Chondrocyte (in vitro differentiated cells): ENCODE data around the gene COL7A1. TPM values are rescaled to one million over a fixed set of nuclear protein-coding genes. Genes with fewer than 3 reads are reported as not detected.

Source experiments
- DNase-seq: peaks from one replicate; pipeline ENCODE4 v3.0.0; 2021; ENCODE audit warnings: mixed read lengths, low spot score
- H3K27ac Mint-ChIP-seq: one replicate; pipeline ENCODE4 v1.8.0; 2021; ENCODE audit warnings: mild to moderate bottlenecking, moderate library complexity, mixed read lengths; ENCODE audit not compliant: unreplicated experiment
- H3K27me3 Mint-ChIP-seq: 2 replicates; pipeline ENCODE4 v1.8.0; 2021; ENCODE audit warnings: low read depth, mixed read lengths
- H3K36me3 Mint-ChIP-seq: 2 replicates; pipeline ENCODE4 v1.8.0; 2021; ENCODE audit warnings: low read depth, mixed read lengths
- H3K4me1 Mint-ChIP-seq: 2 replicates; pipeline ENCODE4 v1.8.0; 2021; ENCODE audit warnings: low read depth, mild to moderate bottlenecking, mixed read lengths
- H3K4me3 Mint-ChIP-seq: one replicate; pipeline ENCODE4 v1.8.0; 2021; ENCODE audit warnings: mild to moderate bottlenecking, moderate library complexity, mixed read lengths; ENCODE audit not compliant: unreplicated experiment
- H3K9me3 Mint-ChIP-seq: 2 replicates; pipeline ENCODE4 v1.8.0; 2021; ENCODE audit warnings: low read depth, mixed read lengths
- CTCF ChIP-seq: fragments of 200-600 bp; sonication (generic); IDR thresholded peaks from 2 replicates; pipeline ENCODE4 v1.5.0; 2021; ENCODE audit warnings: antibody characterized with exemption, mild to moderate bottlenecking, moderate library complexity
- total RNA-seq: library from RNA; stranded (reverse); gene quantifications from 3 replicates; pipeline ENCODE4 v1.2.1, GENCODE V29; 2021

The COL7A1 gene
- total RNA-seq, 1 donor from 2014 or later = 36.6 TPM

GRCh38 chr3:48617559-48617958 lies 22.4 kb upstream of the COL7A1 start:
- peaks cover 7% of the 10 kb centered on the region for H3K36me3 Mint-ChIP-seq
- DNase-seq = no peak
- TF ChIP-seq CTCF = no peak
- no peak overlapping the region for H3K4me3 Mint-ChIP-seq
- peak overlapping the region; percentile 92 for H3K27ac Mint-ChIP-seq
- peaks cover 51% of the 10 kb centered on the region for H3K4me1 Mint-ChIP-seq
- peaks cover 9% of the 10 kb centered on the region for H3K9me3 Mint-ChIP-seq
- no peaks in the 10 kb centered on the region for H3K27me3 Mint-ChIP-seq

GRCh38 chr3:48614044-48614443 lies 18.9 kb upstream of the COL7A1 start:
- Mint-ChIP-seq H3K27ac (peak overlapping the region; percentile 25), H3K27me3 (no peaks in the 10 kb centered on the region), H3K4me3 (no peak overlapping the region), H3K4me1 (peaks cover 36% of the 10 kb centered on the region), H3K36me3 (peaks cover 7% of the 10 kb centered on the region), H3K9me3 (peaks cover 9% of the 10 kb centered on the region)
- no peak for DNase-seq
- no peak for TF ChIP-seq CTCF

- H3K4me1 Mint-ChIP-seq = peaks cover 30% of the 10 kb centered on the region
- H3K4me3 Mint-ChIP-seq = no peak overlapping the region
- TF ChIP-seq CTCF = no peak
- DNase-seq = no peak
- no peak overlapping the region for H3K27ac Mint-ChIP-seq
- no peaks in the 10 kb centered on the region for H3K27me3 Mint-ChIP-seq
- peaks cover 10% of the 10 kb centered on the region for H3K36me3 Mint-ChIP-seq
- peaks cover 4% of the 10 kb centered on the region for H3K9me3 Mint-ChIP-seq
Measured at GRCh38 chr3:48612309-48612708, 17.2 kb upstream of the COL7A1 start.

- H3K9me3 Mint-ChIP-seq = no peaks in the 10 kb centered on the region
- peak; percentile 82 for TF ChIP-seq CTCF
- H3K36me3 Mint-ChIP-seq = peaks cover 15% of the 10 kb centered on the region
- H3K27me3 Mint-ChIP-seq = no peaks in the 10 kb centered on the region
- H3K4me3 Mint-ChIP-seq = peak within 1 kb of the TSS; percentile 94
- peaks cover 24% of the 10 kb centered on the region for H3K4me1 Mint-ChIP-seq
- H3K27ac Mint-ChIP-seq = peak within 1 kb of the TSS; percentile 91
- peak; percentile 97 for DNase-seq
Measured at GRCh38 chr3:48609088-48610005, 14.2 kb upstream of the COL7A1 start, which contains the start of gene UQCRC1. UQCRC1 (minus strand) TSS chr3:48609646; CDS start chr3:48609620, 26 bp downstream.

- peaks cover 17% of the 10 kb centered on the region for H3K4me1 Mint-ChIP-seq
- H3K4me3 Mint-ChIP-seq = peak overlapping the region; percentile 94
- H3K27me3 Mint-ChIP-seq = no peaks in the 10 kb centered on the region
- peak overlapping the region; percentile 8 for H3K27ac Mint-ChIP-seq
- H3K36me3 Mint-ChIP-seq = peaks cover 26% of the 10 kb centered on the region
- no peak for TF ChIP-seq CTCF
- H3K9me3 Mint-ChIP-seq = no peaks in the 10 kb centered on the region
- DNase-seq = no peak
Measured at GRCh38 chr3:48607519-48607918, 12.4 kb upstream of the COL7A1 start.
